Left lung (tissue), 10 donors: ENCODE data around the gene ACTA1. TPM values are rescaled to one million over a fixed set of nuclear protein-coding genes. Genes with fewer than 3 reads are reported as not detected.
"Not testable (repeated sequence)": the region's sequence is repeated elsewhere in the genome, so short reads cannot be mapped to it uniquely, and the experiment has no call there.

Source experiments
- ATAC-seq: fragments of 200-7000 bp; cut with Tn5 transposase; one replicate; pipeline ENCODE4 v1.9.1; 2020; ENCODE audit warnings: moderate library complexity
- DNase-seq, 4 donors: peaks; one replicate each; pipeline ENCODE4 v3.0.0-alpha.2; 2013 to 2020
- H3K27ac ChIP-seq, 2 donors: fragments of 200-600 bp; sonication (generic) in 1 of 2; one replicate each; pipeline versions ENCODE4 v1.5.0 to v1.8.0; 2020 to 2021
- H3K27me3 ChIP-seq, 2 donors: fragments of 200-600 bp; sonication (generic) in 1 of 2; one replicate each; pipeline versions ENCODE4 v1.5.0 to v1.8.0; 2020 to 2021
- H3K36me3 ChIP-seq, 2 donors: fragments of 200-600 bp; sonication (generic) in 1 of 2; one replicate each; pipeline versions ENCODE4 v1.5.0 to v1.8.0; 2020 to 2021
- H3K4me1 ChIP-seq, 2 donors: fragments of 200-600 bp; one replicate each; pipeline ENCODE4 v1.8.0; 2021
- H3K4me3 ChIP-seq, 2 donors: fragments of 200-600 bp; sonication (generic) in 1 of 2; one replicate each; pipeline versions ENCODE4 v1.5.0 to v1.8.0; 2020 to 2021; ENCODE audit warnings: mild to moderate bottlenecking in 1 of 2
- H3K9me3 ChIP-seq, 2 donors: fragments of 200-600 bp; sonication (generic) in 1 of 2; one replicate each; pipeline versions ENCODE4 v1.5.0 to v1.8.0; 2020 to 2021
- CTCF ChIP-seq, 2 donors: fragments of 200-600 bp; sonication (generic) in 1 of 2; IDR thresholded peaks; one replicate each; pipeline versions ENCODE4 v1.5.0 to v1.8.0; 2021; ENCODE audit warnings: antibody characterized with exemption in 2 of 2
- intact Hi-C, 2 donors: fragments of 100-400 bp; cut with DNase I; formaldehyde crosslinking; loops; one replicate each; pipeline versions ENCODE4 v1.11.2 to v1.14.2; 2022
- polyA plus RNA-seq, 6 donors: library from polyadenylated mRNA; unstranded; fragments of 120-200 nt; gene quantifications; one replicate each; pipeline ENCODE4 v1.2.1, GENCODE V29; 2013; ENCODE audit not compliant: insufficient read length in 6 of 6
- total RNA-seq, 2 donors: library from RNA; stranded (reverse); fragmentation: NEBNext Ultra II Directional; extraction: Animal tissue kit (Norgen Biotek cat#: 25700); gene quantifications; one replicate each; pipeline ENCODE4 v1.2.1, GENCODE V29; 2021
- donor health status: DM: no; HTN: yes; CAD: no.
- donor health status: DM: no; HTN: no; CAD: no.

Gene ACTA1
- total and polyA plus RNA-seq, 8 donors: 0.40 to 1.4 (median 0.98) TPM

- no peak overlapping the region for H3K4me3 ChIP-seq
- intact Hi-C loops: loop anchor here in 1 of 2 donors (10.0 kb wide), 1 partner anchor 224 kb away; no protein-coding TSS in a partner anchor
- no peak overlapping the region for H3K27ac ChIP-seq
- H3K27me3 ChIP-seq: no peaks in the 10 kb centered on the region
- peaks cover 0 to 73% of the 10 kb centered on the region in 2 donors for H3K36me3 ChIP-seq
- ATAC-seq (no peak), DNase-seq (no peak)
- H3K4me1 ChIP-seq: no peaks in the 10 kb centered on the region
- TF ChIP-seq CTCF (IDR thresholded peaks at IDR 0.05): no peak
- H3K9me3 ChIP-seq: no peaks in the 10 kb centered on the region
These were observed 45.0 kb upstream of the ACTA1 start for GRCh38 chr1:229478852-229479251.

GRCh38 chr1:229475859-229476258, 42.0 kb upstream of the ACTA1 start:
- DNase-seq, H3K4me3 ChIP-seq, ATAC-seq, H3K27me3 ChIP-seq, H3K27ac ChIP-seq, H3K9me3 ChIP-seq, H3K4me1 ChIP-seq: not testable (repeated sequence)
- H3K36me3 ChIP-seq: peaks cover 0 to 74% of the 10 kb centered on the region in 2 donors
- intact Hi-C loops: loop anchor here in 1 of 2 donors (10.0 kb wide), 1 partner anchor 221 kb away; no protein-coding TSS in a partner anchor

GRCh38 chr1:229474509-229474908, 40.6 kb upstream of the ACTA1 start:
- H3K4me3 ChIP-seq: no peak overlapping the region
- no peak for ATAC-seq
- no peaks in the 10 kb centered on the region for H3K9me3 ChIP-seq
- H3K27me3 ChIP-seq: no peaks in the 10 kb centered on the region
- H3K36me3 ChIP-seq: peaks cover 0 to 88% of the 10 kb centered on the region in 2 donors
- intact Hi-C loops: loop anchor here in 1 of 2 donors (10.0 kb wide), 1 partner anchor 220 kb away; no protein-coding TSS in a partner anchor
- no peaks in the 10 kb centered on the region for H3K4me1 ChIP-seq
- no peak for TF ChIP-seq CTCF (IDR thresholded peaks at IDR 0.05)
- no peak for DNase-seq
- no peak overlapping the region for H3K27ac ChIP-seq

GRCh38 chr1:229471175-229471574, 37.3 kb upstream of the ACTA1 start:
- Histone ChIP-seq H3K4me1 (no peaks in the 10 kb centered on the region), H3K9me3 (no peaks in the 10 kb centered on the region), H3K4me3 (no peak overlapping the region), H3K27ac (no peak overlapping the region), H3K27me3 (no peaks in the 10 kb centered on the region), H3K36me3 (peaks cover 0 to 98% of the 10 kb centered on the region in 2 donors)
- no peak for DNase-seq
- no peak for TF ChIP-seq CTCF (IDR thresholded peaks at IDR 0.05)
- intact Hi-C loops: loop anchor here in 1 of 2 donors (10.0 kb wide), 1 partner anchor 216 kb away; no protein-coding TSS in a partner anchor
- no peak for ATAC-seq

- H3K4me1 ChIP-seq: no peaks in the 10 kb centered on the region
- H3K9me3 ChIP-seq: no peaks in the 10 kb centered on the region
- no peak for TF ChIP-seq CTCF (IDR thresholded peaks at IDR 0.05)
- ATAC-seq: no peak
- H3K4me3 ChIP-seq: no peak overlapping the region
- no peak overlapping the region for H3K27ac ChIP-seq
- H3K36me3 ChIP-seq: peaks cover 0 to 98% of the 10 kb centered on the region in 2 donors
- intact Hi-C loops: loop anchor here in 1 of 2 donors (10.0 kb wide), 1 partner anchor 216 kb away; no protein-coding TSS in a partner anchor
- DNase-seq: no peak
- no peaks in the 10 kb centered on the region for H3K27me3 ChIP-seq
These were observed 36.6 kb upstream of the ACTA1 start for GRCh38 chr1:229470406-229471043.
